ENCODE data around the gene CROCC2. TPM values are rescaled to one million over a fixed set of nuclear protein-coding genes. Genes with fewer than 3 reads are reported as not detected.

CROCC2 gene
- polyA plus RNA-seq, 4 donors, result 0.03 to 0.09 (median 0.05) TPM

GRCh38 chr2:240919786-240920782, 13.9 kb downstream of the CROCC2 start:
- DNase-seq (ENCODE audit: low read depth in 4 of 4, low spot score in 3 of 4), result no peak

GRCh38 chr2:240920783-240921231, 14.7 kb downstream of the CROCC2 start:
- no peak for DNase-seq (ENCODE audit: low read depth in 4 of 4, low spot score in 3 of 4)

GRCh38 chr2:240921311-240921994, 15.3 kb downstream of the CROCC2 start:
- no peak for DNase-seq (ENCODE audit: low read depth in 4 of 4, low spot score in 3 of 4)

GRCh38 chr2:240921995-240922244, 15.8 kb downstream of the CROCC2 start:
- no peak for DNase-seq (ENCODE audit: low read depth in 4 of 4, low spot score in 3 of 4)

GRCh38 chr2:240922245-240922981, 16.3 kb downstream of the CROCC2 start:
- DNase-seq (ENCODE audit: low read depth in 4 of 4, low spot score in 3 of 4), result no peak

- DNase-seq (ENCODE audit: low read depth in 4 of 4, low spot score in 3 of 4), result no peak
These were observed 16.9 kb downstream of the CROCC2 start for GRCh38 chr2:240922982-240923537.

- DNase-seq (ENCODE audit: low read depth in 4 of 4, low spot score in 3 of 4), result no peak
These were observed 19.0 kb downstream of the CROCC2 start for GRCh38 chr2:240925191-240925567.

GRCh38 chr2:240925568-240926515, 19.7 kb downstream of the CROCC2 start:
- DNase-seq (ENCODE audit: low read depth in 4 of 4, low spot score in 3 of 4), result no peak

- no peak for DNase-seq (ENCODE audit: low read depth in 4 of 4, low spot score in 3 of 4)
These were observed 20.6 kb downstream of the CROCC2 start for GRCh38 chr2:240926516-240927389.

GRCh38 chr2:240927390-240927781, 21.2 kb downstream of the CROCC2 start:
- no peak for DNase-seq (ENCODE audit: low read depth in 4 of 4, low spot score in 3 of 4)

- no peak for DNase-seq (ENCODE audit: low read depth in 4 of 4, low spot score in 3 of 4)
These were observed 22.6 kb downstream of the CROCC2 start for GRCh38 chr2:240928476-240929363.

- DNase-seq (ENCODE audit: low read depth in 4 of 4, low spot score in 3 of 4), result no peak
These were observed 23.4 kb downstream of the CROCC2 start for GRCh38 chr2:240929364-240930095.

- no peak for DNase-seq (ENCODE audit: low read depth in 4 of 4, low spot score in 3 of 4)
These were observed 24.0 kb downstream of the CROCC2 start for GRCh38 chr2:240930096-240930630.

GRCh38 chr2:240930631-240931318, 24.6 kb downstream of the CROCC2 start:
- DNase-seq (ENCODE audit: low read depth in 4 of 4, low spot score in 3 of 4), result no peak

- no peak for DNase-seq (ENCODE audit: low read depth in 4 of 4, low spot score in 3 of 4)
These were observed 25.3 kb downstream of the CROCC2 start for GRCh38 chr2:240931319-240931949.

All from left renal pelvis (tissue), 4 donors.